Activated naive CD8-positive, alpha-beta T cell treated with anti-CD3 and anti-CD28 coated beads, Interleukin-2, amount 10 ng/mL, durations not matched to agents 7 days and 5 days (primary cell): ENCODE data around the gene RAB5B. TPM values are rescaled to one million over a fixed set of nuclear protein-coding genes. Genes with fewer than 3 reads are reported as not detected.
A peak's percentile ranks its signal among the peaks of the same experiment; 100 is the strongest.

Experiments
- ATAC-seq: fragments of 150-1000 bp; cut with Tn5 transposase; one replicate; pipeline ENCODE4 v1.10.0; 2021; ENCODE audit warnings: low read depth, moderate library complexity
- POLR2A ChIA-PET: fragments of 350-600 bp; sonication (Branson Sonifier 250); formaldehyde crosslinking; loops from one replicate; lab custom pipeline; 2021; ENCODE audit warnings: antibody characterized with exemption; lab: Charles Lee
- DNase-seq: peaks from one replicate; pipeline ENCODE4 v3.0.0; 2021
- H3K27ac Mint-ChIP-seq: one replicate; pipeline ENCODE4 v1.8.0; 2022; ENCODE audit warnings: mild to moderate bottlenecking, mixed read lengths
- H3K27me3 Mint-ChIP-seq: one replicate; pipeline ENCODE4 v1.8.0; 2022; ENCODE audit warnings: mild to moderate bottlenecking, moderate library complexity, mixed read lengths
- H3K36me3 Mint-ChIP-seq: one replicate; pipeline ENCODE4 v1.8.0; 2021; ENCODE audit warnings: mild to moderate bottlenecking, mixed read lengths
- H3K4me1 Mint-ChIP-seq: one replicate; pipeline ENCODE4 v1.8.0; 2021; ENCODE audit warnings: mixed read lengths
- H3K4me3 Mint-ChIP-seq: one replicate; pipeline ENCODE4 v1.8.0; 2022; ENCODE audit warnings: mild to moderate bottlenecking, moderate library complexity, mixed read lengths
- H3K9me3 Mint-ChIP-seq: one replicate; pipeline ENCODE4 v1.8.0; 2021; ENCODE audit warnings: mixed read lengths
- total RNA-seq, 2 experiments: library from RNA; stranded (reverse); gene quantifications; one replicate each; pipeline ENCODE4 v1.2.3, GENCODE V29; 2021

Gene RAB5B
- total RNA-seq, 2 experiments from 2014 or later, result 69.7 to 72.4 TPM

DNA sequence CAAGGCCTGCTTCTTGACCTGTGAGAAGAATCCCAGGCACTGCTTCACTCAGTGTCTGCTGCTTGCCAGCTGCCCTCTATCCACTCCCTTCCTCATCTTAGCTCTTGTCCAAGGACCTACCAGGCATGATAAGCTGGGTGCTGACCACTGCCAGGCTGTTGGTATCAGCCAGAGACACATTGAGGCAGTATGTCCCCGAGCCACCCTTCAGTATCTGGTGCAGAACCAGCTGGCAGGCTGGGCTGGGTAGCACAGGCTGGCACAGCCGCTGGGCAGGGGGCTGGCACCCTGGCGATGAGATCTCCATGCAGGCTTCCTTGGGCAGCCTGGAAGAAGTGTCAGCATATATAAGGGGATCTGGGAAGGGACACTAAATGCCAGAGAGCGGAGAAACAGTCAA, 18.5 kb upstream of the RAB5B start:
- POLR2A ChIA-PET, result interaction anchor here (0.6 to 6.0 kb wide), 9 partner anchors 9 to 150 kb away, joined by 3 to 38 read pairs (median 8); partner anchors contain the start of genes DNAJC14 and RAB5B

GRCh38 chr12:55955800-55956508, 17.9 kb upstream of the RAB5B start:
- H3K4me1 Mint-ChIP-seq, result peaks cover 13% of the 10 kb centered on the region
- peaks cover 26% of the 10 kb centered on the region for H3K36me3 Mint-ChIP-seq
- no peak overlapping the region for H3K4me3 Mint-ChIP-seq
- POLR2A ChIA-PET, result interaction anchor here (0.6 to 6.0 kb wide), 9 partner anchors 9 to 150 kb away, joined by 3 to 38 read pairs (median 8); partner anchors contain the start of genes DNAJC14 and RAB5B
- no peaks in the 10 kb centered on the region for H3K9me3 Mint-ChIP-seq
- no peaks in the 10 kb centered on the region for H3K27me3 Mint-ChIP-seq
- DNase-seq (peak; percentile 48), ATAC-seq (peak; percentile 69)
- peak overlapping the region; percentile 2 for H3K27ac Mint-ChIP-seq

More for the DNA sequence above, 18.5 kb upstream of the RAB5B start:
- Mint-ChIP-seq H3K9me3 (no peaks in the 10 kb centered on the region), H3K27me3 (no peaks in the 10 kb centered on the region), H3K36me3 (peaks cover 26% of the 10 kb centered on the region), H3K4me1 (peaks cover 13% of the 10 kb centered on the region), H3K4me3 (no peak overlapping the region), H3K27ac (no peak overlapping the region)
- DNase-seq (no peak), ATAC-seq (peak; percentile 8)

DNA sequence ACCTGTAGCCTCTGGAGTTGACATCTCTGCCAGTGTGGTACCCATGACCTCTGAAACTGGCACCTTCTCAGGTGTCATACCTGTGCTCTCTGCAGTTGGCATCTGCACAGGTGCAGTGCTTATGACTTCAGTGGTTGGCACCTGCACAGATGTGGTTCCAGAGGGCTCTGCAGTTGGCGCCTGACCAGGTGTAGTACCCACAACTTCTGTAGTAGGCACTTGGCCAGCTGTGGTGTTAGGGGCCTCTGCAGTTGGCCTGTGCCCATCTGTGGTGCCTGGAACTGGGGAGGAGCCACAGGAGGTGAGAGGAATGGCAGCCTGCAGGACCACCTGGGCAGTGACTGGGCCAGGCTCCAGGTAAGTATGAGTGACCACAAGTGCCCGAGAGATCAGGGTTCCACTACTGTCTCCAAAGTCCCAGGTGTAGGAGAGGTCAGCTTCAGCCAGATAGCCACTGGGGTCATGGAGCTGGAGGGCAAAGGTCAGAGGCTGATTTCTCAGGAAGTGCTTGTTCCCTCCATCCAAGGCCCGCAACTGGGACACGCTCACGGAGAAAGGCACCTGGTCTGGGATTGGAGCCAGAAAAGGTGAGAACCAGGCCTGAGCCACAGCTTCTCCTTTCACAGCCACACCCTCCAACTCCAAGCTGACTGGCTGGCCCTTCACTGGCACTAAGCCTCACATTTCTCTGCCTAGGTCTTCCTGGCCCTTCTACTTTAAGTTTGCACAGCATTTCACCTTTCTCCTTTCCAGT, 16.6 kb upstream of the RAB5B start:
- H3K9me3 Mint-ChIP-seq, result no peaks in the 10 kb centered on the region
- peaks cover 16% of the 10 kb centered on the region for H3K36me3 Mint-ChIP-seq
- peaks cover 10% of the 10 kb centered on the region for H3K4me1 Mint-ChIP-seq
- POLR2A ChIA-PET, result interaction anchor here (0.6 to 6.0 kb wide), 7 partner anchors 8 to 94 kb away, joined by 3 to 38 read pairs (median 8); partner anchors contain the start of gene RAB5B
- peak overlapping the region; percentile 46 for H3K27ac Mint-ChIP-seq
- no peaks in the 10 kb centered on the region for H3K27me3 Mint-ChIP-seq
- peak; percentile 4 for ATAC-seq
- no peak overlapping the region for H3K4me3 Mint-ChIP-seq
- no peak for DNase-seq

GRCh38 chr12:55963760-55964159, 10.1 kb upstream of the RAB5B start:
- POLR2A ChIA-PET, result interaction anchor here (1.1 kb wide), 1 partner anchor 10 kb away, joined by 4 read pairs; the partner anchor contains the start of gene RAB5B
- DNase-seq (no peak), ATAC-seq (no peak)
- Mint-ChIP-seq H3K36me3 (peaks cover 7% of the 10 kb centered on the region), H3K27me3 (no peaks in the 10 kb centered on the region), H3K27ac (peak overlapping the region; percentile 60), H3K9me3 (no peaks in the 10 kb centered on the region), H3K4me3 (no peak overlapping the region), H3K4me1 (peaks cover 22% of the 10 kb centered on the region)

- Mint-ChIP-seq H3K4me1 (peaks cover 24% of the 10 kb centered on the region), H3K27me3 (no peaks in the 10 kb centered on the region), H3K4me3 (no peak overlapping the region), H3K9me3 (no peaks in the 10 kb centered on the region), H3K36me3 (peaks cover 7% of the 10 kb centered on the region), H3K27ac (no peak overlapping the region)
- DNase-seq (no peak), ATAC-seq (no peak)
- POLR2A ChIA-PET, result interaction anchor here (1.0 kb wide), 1 partner anchor 8 kb away, joined by 3 read pairs; no protein-coding TSS in a partner anchor
Observed at GRCh38 chr12:55965240-55965639, 8.6 kb upstream of the RAB5B start.

DNA sequence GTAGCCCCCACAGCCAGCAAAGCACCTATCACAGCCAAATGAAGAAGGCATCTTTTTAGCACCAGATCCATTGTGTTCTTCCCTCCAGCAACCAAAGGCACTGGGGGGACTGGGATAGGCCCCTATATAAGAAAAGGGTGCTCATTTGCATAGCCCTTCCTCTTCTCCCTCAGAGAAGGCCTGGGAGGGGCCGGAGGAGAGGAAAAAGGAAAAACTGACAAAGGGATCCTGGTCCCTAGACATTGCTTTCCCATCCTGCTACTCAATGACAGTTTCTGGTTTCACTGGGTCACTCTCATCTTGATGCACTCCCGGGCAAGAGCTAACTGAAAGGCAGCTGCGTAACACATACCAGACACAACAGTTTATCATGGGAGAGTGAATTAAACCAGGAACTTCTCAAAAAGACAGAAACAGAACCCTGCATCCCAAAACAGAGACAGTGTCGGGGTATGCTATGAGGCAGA, 7.9 kb upstream of the RAB5B start, which contains the start of gene PMEL:
TSS of gene PMEL (minus strand) at position 102 of the 467 bp plus-strand sequence. CDS start at position 71, 31 bp downstream.
- H3K27me3 Mint-ChIP-seq, result no peaks in the 10 kb centered on the region
- DNase-seq, result no peak
- H3K9me3 Mint-ChIP-seq, result no peaks in the 10 kb centered on the region
- POLR2A ChIA-PET, result no interaction called here
- peaks cover 27% of the 10 kb centered on the region for H3K4me1 Mint-ChIP-seq
- H3K36me3 Mint-ChIP-seq, result peaks cover 8% of the 10 kb centered on the region
- no peak for ATAC-seq
- peak within 1 kb of the TSS; percentile 99 for H3K4me3 Mint-ChIP-seq
- peak within 1 kb of the TSS; percentile 93 for H3K27ac Mint-ChIP-seq

DNA sequence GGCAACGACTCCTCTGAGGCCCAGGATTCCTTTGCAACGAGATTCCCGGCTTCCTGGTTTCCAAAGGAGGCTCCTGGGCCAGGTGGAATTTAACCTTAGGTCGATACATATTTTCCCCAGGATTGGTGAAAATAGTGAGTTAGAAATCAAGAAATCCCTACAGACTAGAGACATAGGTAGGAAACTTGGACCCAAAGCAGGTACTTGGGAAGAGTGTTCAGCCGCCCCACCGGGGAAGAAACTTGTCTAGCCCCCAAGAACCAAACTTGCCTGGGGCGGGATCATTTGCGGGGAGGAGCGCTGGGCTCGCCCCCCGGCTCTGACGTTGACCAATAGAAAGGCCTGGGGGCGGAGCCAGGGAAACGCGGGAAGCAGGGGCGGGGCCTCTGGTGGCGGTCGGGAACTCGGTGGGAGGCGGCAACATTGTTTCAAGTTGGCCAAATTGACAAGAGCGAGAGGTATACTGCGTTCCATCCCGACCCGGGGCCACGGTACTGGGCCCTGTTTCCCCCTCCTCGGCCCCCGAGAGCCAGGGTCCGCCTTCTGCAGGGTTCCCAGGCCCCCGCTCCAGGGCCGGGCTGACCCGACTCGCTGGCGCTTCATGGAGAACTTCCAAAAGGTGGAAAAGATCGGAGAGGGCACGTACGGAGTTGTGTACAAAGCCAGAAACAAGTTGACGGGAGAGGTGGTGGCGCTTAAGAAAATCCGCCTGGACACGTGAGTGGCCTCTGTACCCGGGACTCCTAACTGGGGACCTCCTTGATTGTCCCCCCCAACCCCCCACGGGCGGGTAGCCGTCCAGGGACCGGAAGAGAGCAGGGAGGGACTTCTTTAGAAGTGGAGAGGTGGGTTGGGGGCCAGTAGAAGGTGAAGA, 7.2 kb upstream of the RAB5B start, which contains the start of gene CDK2:
TSS of gene CDK2 (plus strand) at position 423 of the 874 bp plus-strand sequence. CDS start at position 602, 179 bp downstream.
- Mint-ChIP-seq H3K9me3 (no peaks in the 10 kb centered on the region), H3K36me3 (peaks cover 10% of the 10 kb centered on the region), H3K4me3 (peak within 1 kb of the TSS; percentile 99), H3K27me3 (no peaks in the 10 kb centered on the region), H3K4me1 (peaks cover 28% of the 10 kb centered on the region), H3K27ac (peak within 1 kb of the TSS; percentile 93)
- peak; percentile 95 for DNase-seq
- ATAC-seq, result peak; percentile 94
- POLR2A ChIA-PET, result interaction anchor here (1.0 to 2.8 kb wide), 3 partner anchors 10 to 17 kb away, joined by 3 to 21 read pairs (median 4); no protein-coding TSS in a partner anchor

DNA sequence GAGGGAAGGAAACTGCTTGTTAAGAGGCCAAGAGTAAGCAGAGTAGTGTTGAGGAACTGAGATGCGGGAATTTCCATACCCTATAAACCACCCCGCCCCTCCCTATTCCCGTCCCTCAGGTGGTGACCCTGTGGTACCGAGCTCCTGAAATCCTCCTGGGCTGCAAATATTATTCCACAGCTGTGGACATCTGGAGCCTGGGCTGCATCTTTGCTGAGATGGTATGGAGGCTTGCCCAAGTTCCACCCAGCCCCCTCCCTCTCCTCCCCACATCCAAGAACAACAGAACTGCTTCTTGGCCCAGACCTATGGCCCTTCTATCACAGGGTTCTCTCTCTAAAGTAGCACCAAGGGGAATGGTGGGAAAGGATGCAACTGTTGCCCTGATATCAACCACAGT, 4.5 kb upstream of the RAB5B start:
- Mint-ChIP-seq H3K4me3 (no peak overlapping the region), H3K27ac (no peak overlapping the region), H3K27me3 (no peaks in the 10 kb centered on the region), H3K9me3 (no peaks in the 10 kb centered on the region), H3K36me3 (peaks cover 10% of the 10 kb centered on the region), H3K4me1 (peaks cover 30% of the 10 kb centered on the region)
- ATAC-seq (no peak), DNase-seq (no peak)
- POLR2A ChIA-PET, result interaction anchor here (1.1 to 2.8 kb wide), 3 partner anchors 13 to 139 kb away, joined by 3 to 21 read pairs (median 7); no protein-coding TSS in a partner anchor

- POLR2A ChIA-PET, result interaction anchor here (0.6 kb wide), 1 partner anchor 239 kb away, joined by 5 read pairs; no protein-coding TSS in a partner anchor
Observed at GRCh38 chr12:55970775-55971174, 3.1 kb upstream of the RAB5B start.

DNA sequence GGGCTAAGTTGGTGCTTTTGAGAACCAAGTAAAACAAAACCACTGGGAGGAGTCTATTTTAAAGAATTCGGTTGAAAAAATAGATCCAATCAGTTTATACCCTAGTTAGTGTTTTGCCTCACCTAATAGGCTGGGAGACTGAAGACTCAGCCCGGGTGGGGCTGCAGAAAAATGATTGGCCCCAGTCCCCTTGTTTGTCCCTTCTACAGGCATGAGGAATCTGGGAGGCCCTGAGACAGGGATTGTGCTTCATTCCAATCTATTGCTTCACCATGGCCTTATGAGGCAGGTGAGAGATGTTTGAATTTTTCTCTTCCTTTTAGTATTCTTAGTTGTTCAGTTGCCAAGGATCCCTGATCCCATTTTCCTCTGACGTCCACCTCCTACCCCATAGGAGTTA, 1.8 kb upstream of the RAB5B start:
- Mint-ChIP-seq H3K27me3 (no peaks in the 10 kb centered on the region), H3K4me1 (peaks cover 27% of the 10 kb centered on the region)
- POLR2A ChIA-PET, result interaction anchor here (2.9 kb wide), 1 partner anchor 25 kb away, joined by 16 read pairs; the partner anchor contains the start of gene SUOX

More at GRCh38 chr12:55970775-55971174, 3.1 kb upstream of the RAB5B start:
- Mint-ChIP-seq H3K4me3 (no peak overlapping the region), H3K36me3 (peaks cover 10% of the 10 kb centered on the region), H3K27me3 (no peaks in the 10 kb centered on the region), H3K4me1 (peaks cover 28% of the 10 kb centered on the region), H3K9me3 (no peaks in the 10 kb centered on the region), H3K27ac (no peak overlapping the region)
- DNase-seq, result no peak
- no peak for ATAC-seq

GRCh38 chr12:55972456-55972855, 1.4 kb upstream of the RAB5B start:
- Mint-ChIP-seq H3K27me3 (no peaks in the 10 kb centered on the region), H3K36me3 (peaks cover 10% of the 10 kb centered on the region), H3K4me3 (no peak overlapping the region), H3K4me1 (peaks cover 26% of the 10 kb centered on the region), H3K27ac (peak overlapping the region; percentile 4), H3K9me3 (no peaks in the 10 kb centered on the region)
- DNase-seq (no peak), ATAC-seq (no peak)
- POLR2A ChIA-PET, result interaction anchor here (2.9 kb wide), 1 partner anchor 24 kb away, joined by 16 read pairs; the partner anchor contains the start of gene SUOX

More for the DNA sequence above, 1.8 kb upstream of the RAB5B start:
- Mint-ChIP-seq H3K9me3 (no peaks in the 10 kb centered on the region), H3K27ac (peak overlapping the region; percentile 4), H3K4me3 (no peak overlapping the region), H3K36me3 (peaks cover 10% of the 10 kb centered on the region)
- ATAC-seq, result no peak
- DNase-seq, result no peak
